Limb (tissue), 2 donors: Measurements from ENCODE around the gene ATP9A.

Source experiments
- DNase-seq, 2 donors: peaks; one replicate each; pipeline ENCODE4 v3.0.0-alpha.2; 2016; ENCODE audit errors: extremely low spot score in 2 of 2

ATP9A gene

GRCh38 chr20:51554538-51555165, 213.5 kb downstream of the ATP9A start:
- no peak for DNase-seq

GRCh38 chr20:51553897-51554486, 214.2 kb downstream of the ATP9A start:
- DNase-seq = no peak

- DNase-seq = no peak
These were observed 217.0 kb downstream of the ATP9A start for GRCh38 chr20:51551186-51551585.

GRCh38 chr20:51549474-51549873, 218.7 kb downstream of the ATP9A start:
- DNase-seq = no peak

- DNase-seq = no peak
These were observed 220.2 kb downstream of the ATP9A start for GRCh38 chr20:51547951-51548350.
